NCI-H187 (cell line): ENCODE results near the gene FGF12.
"Not testable (repeated sequence)": the region's sequence is repeated elsewhere in the genome, so short reads cannot be mapped to it uniquely, and the experiment has no call there.

Source experiments
- DNase-seq, 2 experiments: peaks; one replicate each; lab custom pipeline; 2025; lab: John Stamatoyannopoulos, UW

The FGF12 gene

DNA sequence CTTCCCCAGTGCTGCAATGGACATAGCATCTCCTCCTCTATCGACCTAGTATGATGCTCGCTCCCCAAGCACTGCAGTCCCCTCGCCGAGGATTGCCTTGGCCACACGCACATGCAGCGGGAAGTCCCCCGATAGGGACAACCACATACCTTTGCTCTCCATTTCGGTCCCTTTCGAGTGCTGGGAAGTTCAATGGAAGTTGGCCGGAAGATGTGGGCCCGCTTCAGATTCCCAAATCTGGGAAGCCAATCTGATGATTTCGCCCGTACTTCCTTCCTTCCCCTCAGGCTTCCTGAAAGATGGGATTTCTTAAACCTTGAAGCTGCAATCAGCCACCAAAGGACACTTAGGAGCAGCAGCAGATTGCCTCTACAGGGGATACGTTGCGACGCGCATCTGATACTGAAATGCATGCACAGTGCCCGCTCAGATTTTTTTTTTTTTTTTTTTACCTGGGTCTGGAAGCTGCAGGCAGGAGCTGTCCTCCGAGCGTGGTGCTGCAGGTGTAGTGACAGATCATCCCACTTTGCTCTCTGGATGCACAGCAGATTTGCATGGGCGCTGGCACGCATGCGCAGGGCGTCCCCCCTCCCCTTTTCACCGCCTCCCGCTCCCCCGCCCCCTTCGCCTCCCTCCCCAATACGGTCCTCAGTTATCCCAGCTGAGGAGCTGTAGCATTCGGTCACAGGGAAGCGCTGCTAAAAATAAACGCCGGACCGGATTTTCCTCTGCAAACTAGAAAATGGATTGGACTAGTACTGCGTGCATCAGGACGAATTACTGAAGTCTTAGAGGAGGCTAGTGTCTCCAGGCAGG lies at the start of gene FGF12:
Gene FGF12 (minus strand): TSS at position 510 of the 816 bp plus-strand sequence.
- DNase-seq, result peak; percentile 79 to 87

GRCh38 chr3:192774341-192774740 lies 47.0 kb upstream of the FGF12 start:
- DNase-seq, result not testable (repeated sequence)

- peak in 1 of 2 experiments; percentile 1 for DNase-seq
These were observed 45.0 kb upstream of the FGF12 start for GRCh38 chr3:192772240-192772894.

DNA sequence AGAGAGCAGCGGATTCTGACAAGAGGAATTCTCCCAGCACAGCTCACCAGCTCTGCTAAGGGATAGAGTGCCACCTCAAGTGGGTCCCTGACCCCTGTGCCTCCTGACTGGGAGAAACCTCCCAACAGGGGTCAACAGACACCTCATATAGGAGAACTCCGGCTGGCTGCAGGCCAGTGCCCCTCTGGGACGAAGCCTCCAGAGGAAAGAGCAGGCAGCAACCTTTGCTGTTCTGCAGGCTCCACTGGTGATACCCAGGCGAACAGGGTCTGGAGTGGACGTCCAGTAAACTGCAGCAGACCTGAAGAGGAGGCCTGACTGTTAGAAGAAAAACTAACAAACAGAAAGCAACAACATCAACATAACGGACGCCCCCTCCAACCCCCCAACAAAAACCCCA lies 31.3 kb upstream of the FGF12 start:
- no peak for DNase-seq

DNA sequence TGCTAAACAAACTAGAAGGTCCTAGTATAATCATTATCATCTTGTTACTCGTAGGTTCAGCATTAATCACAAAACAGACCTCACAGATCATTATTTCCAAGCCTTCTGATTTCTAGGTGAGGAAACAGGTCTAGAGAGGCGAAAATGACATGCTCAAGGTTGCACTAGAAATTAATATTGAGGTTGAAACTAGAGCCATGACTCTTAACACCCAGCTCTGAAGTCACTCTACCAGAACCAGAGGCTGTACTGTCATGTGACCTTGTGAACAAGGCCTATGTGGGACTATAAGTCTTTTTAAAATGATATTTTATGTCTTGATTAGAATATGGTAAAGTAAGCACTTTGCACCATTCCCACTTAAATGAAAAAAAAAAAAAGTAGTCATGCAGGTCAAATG lies 23.8 kb upstream of the FGF12 start:
- no peak for DNase-seq

DNA sequence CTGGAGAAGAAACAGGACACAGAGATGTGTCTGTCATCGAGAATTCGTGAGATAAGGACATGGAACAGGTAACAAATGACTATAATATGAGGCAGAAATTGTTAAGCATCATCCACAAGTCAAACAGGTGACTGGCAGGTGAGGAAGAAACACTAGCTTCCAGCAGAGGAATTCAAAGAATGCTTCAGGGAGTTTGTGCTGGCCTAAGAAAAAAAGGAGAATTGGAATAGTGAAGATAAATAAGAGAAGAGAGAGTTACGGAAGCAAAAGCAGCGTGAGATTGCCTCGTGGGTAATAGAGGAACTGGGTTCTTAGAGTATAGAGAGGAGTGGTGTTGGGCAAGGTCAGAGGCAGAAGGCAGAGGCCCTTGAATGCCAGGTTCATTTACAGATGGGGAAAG lies 22.9 kb upstream of the FGF12 start:
- no peak for DNase-seq

DNA sequence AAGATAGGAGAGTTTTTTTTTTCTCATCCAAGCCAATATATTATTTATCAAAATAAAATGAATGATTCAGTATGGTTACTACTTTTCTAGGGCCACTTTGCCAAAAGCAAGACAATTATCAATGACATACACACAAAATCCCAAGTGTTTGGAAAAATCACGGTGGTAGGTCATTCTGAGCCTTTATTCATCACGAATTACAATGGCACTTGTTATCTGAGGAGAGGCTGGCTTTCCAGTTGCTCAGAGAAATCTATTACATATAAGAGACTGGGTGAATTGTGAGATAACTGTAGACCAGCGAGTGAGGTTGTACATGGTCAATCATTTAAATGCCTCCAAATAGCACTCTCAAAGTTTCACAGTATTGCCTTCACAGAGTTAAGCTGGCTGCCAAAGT lies 20.4 kb upstream of the FGF12 start:
- DNase-seq, result no peak

DNA sequence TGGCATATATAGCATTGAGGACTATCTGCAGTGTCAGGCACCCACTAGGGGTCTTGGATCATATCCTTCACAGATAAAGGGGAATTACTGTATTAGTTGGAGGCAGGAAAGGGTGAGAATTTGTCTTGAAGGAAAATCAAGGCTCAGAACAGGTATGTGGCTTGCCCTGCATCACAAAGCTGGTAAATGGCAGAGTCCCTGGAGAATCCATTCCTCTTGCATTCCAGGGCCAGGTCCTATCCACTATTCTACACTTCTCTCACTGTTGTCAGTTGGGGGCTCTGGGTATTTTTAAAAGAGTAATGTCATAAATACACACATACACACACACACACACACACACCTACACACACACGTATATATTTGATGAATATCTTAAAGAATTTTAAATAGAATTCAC lies 19.8 kb upstream of the FGF12 start:
- no peak for DNase-seq

DNA sequence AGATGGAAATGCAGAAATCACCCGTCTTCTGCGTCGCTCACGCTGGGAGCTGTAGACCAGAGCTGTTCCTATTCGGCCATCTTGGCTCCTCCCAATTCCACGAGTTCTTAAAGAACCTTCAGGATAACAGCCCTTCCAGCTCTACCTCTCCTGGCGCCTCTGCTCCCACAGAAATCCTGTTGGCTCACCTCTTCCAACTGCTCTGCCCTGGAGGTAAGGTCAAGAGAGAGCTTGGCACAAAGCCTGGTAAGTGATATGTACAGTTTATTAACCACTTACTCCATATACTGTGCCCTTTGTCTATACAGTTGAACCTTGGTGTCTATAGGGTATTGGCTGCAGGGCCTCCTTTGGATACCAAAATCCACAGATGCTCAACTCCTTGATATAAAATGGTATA lies 17.8 kb upstream of the FGF12 start:
- DNase-seq, result no peak

- DNase-seq, result not testable (repeated sequence)
These were observed 17.3 kb upstream of the FGF12 start for GRCh38 chr3:192744604-192745003.

GRCh38 chr3:192737506-192737905 lies 10.2 kb upstream of the FGF12 start:
- no peak for DNase-seq

DNA sequence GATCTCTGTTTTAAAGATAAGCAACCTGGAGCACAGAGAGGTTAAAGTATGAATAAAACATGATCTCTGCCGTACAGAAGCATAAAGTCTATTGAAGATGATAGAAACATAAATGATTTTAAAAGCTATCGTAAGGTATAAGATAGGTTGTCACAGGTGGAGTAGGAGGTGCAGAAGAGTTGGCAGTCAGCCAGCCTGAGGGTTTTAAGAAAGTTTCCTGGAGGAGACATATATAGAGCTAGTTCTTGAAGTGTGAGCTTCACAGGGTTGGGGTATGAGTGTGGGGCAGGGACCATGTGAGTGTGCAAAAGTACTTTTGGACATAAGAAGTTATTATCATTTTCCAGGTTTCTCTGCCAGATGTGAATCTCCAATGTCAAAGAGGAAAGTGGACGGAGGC lies 3.9 kb upstream of the FGF12 start:
- no peak for DNase-seq

GRCh38 chr3:192726385-192726784 lies 956 bp downstream of the FGF12 start:
- no peak for DNase-seq

GRCh38 chr3:192719964-192720363 lies 7.4 kb downstream of the FGF12 start:
- no peak for DNase-seq

DNA sequence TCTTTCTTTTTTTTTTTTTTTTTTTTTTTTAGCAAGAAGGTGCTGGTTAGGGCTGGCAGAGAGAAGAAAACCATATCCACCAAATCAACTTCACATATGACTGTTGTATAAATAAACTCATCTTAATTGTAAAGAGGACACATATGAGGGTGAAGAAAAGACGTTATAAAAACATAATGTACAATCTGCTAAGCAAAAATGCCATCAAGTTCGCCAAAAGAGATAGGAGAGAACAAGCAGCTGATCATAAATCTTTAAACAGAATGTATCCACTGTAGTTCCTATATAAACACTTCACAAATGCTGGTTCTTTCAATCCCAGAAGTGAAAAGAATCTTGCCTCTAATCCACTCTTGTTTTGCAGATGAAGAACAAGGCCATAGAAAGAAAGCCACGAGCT lies 9.2 kb downstream of the FGF12 start:
- DNase-seq, result no peak

- no peak for DNase-seq
These were observed 12.2 kb downstream of the FGF12 start for GRCh38 chr3:192715126-192715525.

DNA sequence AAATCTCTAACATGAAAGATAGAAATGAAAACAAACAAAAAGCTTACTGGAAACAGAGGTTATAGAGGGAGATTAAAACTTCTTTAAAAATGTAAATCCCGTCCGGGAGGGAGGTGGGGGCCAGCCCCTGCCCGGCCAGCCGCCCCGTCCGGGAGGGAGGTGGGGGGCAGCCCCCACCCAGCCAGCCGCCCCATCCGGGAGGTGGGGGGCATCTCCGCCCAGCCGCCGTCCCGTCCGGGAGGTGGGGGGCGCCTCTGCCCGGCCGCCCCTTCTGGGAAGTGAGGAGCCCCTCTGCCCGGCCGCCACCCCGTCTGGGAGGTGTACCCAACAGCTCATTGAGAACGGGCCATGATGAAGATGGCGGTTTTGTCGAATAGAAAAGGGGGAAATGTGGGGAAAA lies 16.2 kb downstream of the FGF12 start:
- not testable (repeated sequence) for DNase-seq

- DNase-seq, result no peak
These were observed 17.0 kb downstream of the FGF12 start for GRCh38 chr3:192710366-192710765.

GRCh38 chr3:192706272-192706671 lies 21.1 kb downstream of the FGF12 start:
- no peak for DNase-seq

GRCh38 chr3:192700885-192701284 lies 26.5 kb downstream of the FGF12 start:
- DNase-seq, result no peak

DNA sequence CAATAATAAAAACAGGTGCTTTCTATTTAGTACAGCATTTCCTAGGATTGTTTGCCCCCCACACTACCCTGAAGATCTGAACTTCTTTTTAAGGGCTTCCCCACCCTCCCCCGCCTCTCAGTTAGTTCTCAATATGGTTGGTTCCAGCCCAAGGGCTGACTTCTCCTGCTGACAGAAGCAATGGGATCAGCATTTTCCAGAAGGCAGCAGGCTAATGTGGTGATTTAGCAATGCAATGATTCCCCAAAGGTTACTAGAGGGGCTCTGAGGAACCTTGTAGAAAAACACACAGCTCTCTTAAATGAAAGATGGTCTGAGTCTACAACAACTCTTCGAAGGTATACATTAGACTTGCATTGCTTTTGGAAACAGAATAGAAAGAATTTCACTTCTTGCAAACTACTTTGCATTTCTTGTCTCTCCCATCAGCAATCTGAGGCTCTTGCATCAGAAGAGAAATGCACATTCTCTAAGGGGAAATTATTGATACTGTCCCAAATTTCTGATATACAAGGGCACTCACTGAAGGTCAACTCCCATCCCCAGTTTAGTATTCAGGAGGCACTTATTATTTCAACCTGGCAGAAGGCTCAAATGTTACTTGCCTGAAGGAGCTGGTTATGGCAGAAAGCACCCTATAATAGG lies 30.3 kb downstream of the FGF12 start:
- no peak for DNase-seq

GRCh38 chr3:192687488-192688152 lies 39.7 kb downstream of the FGF12 start:
- DNase-seq, result no peak

- DNase-seq, result no peak
These were observed 41.5 kb downstream of the FGF12 start for GRCh38 chr3:192685801-192686200.
